ENCODE measurements around the gene STON2.
"Not testable (repeated sequence)": the region's sequence is repeated elsewhere in the genome, so short reads cannot be mapped to it uniquely, and the experiment has no call there.

The STON2 gene

DNA sequence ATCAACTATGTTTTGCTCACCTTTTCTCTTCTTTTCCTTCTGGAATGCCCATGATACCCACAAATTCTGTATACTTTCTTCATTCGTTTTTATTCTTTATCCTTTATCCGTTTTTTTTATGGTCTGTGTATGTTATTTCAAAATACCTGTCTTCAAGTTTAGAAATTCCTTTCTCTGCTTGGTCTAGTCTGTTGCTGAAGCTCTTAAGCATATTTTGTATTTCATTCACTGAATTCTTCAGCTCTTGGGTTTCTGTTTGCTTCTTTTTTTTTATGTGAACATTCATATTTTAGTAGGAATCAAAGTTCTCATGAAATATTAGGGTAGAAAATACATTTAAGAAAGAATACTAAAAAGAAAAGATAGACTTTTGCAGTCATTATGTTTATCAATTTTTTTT lies 156.6 kb downstream of the STON2 start:
- Histone ChIP-seq H3K9ac (ENCODE audit: low read length) (no peak overlapping the region), H3K9me3 (ENCODE audit: insufficient read depth, low read length) (no peaks in the 10 kb centered on the region; the same call in 1 of the 2 replicates), H3K27me3 (ENCODE audit: low read length) (no peaks in the 10 kb centered on the region), H4K20me1 (ENCODE audit: low read depth, low read length) (no peaks in the 10 kb centered on the region), H3K4me3 (ENCODE audit: insufficient read depth, low read length, poor library complexity, severe bottlenecking) (no peak overlapping the region), H3K9me2 (replicated peaks; ENCODE audit: insufficient read depth, low read length) (no peaks in the 10 kb centered on the region), H3K4me2 (ENCODE audit: low read depth, low read length, poor library complexity, severe bottlenecking) (no peak overlapping the region), H3K27ac (ENCODE audit: low read depth, low read length) (no peak overlapping the region), H3K79me2 (ENCODE audit: insufficient read depth, low read length) (no peaks in the 10 kb centered on the region), H2AFZ (ENCODE audit: low read depth, low read length, severe bottlenecking) (no peak overlapping the region), H3K36me3 (ENCODE audit: low read length) (no peaks in the 10 kb centered on the region), H3F3A (ENCODE audit: insufficient read depth) (no peaks in the 10 kb centered on the region)
- no peak for TF ChIP-seq EZH2phosphoT487 (conservative IDR thresholded peaks at IDR 0.05; ENCODE audit: low read length)
- TF ChIP-seq, protein P1, sequence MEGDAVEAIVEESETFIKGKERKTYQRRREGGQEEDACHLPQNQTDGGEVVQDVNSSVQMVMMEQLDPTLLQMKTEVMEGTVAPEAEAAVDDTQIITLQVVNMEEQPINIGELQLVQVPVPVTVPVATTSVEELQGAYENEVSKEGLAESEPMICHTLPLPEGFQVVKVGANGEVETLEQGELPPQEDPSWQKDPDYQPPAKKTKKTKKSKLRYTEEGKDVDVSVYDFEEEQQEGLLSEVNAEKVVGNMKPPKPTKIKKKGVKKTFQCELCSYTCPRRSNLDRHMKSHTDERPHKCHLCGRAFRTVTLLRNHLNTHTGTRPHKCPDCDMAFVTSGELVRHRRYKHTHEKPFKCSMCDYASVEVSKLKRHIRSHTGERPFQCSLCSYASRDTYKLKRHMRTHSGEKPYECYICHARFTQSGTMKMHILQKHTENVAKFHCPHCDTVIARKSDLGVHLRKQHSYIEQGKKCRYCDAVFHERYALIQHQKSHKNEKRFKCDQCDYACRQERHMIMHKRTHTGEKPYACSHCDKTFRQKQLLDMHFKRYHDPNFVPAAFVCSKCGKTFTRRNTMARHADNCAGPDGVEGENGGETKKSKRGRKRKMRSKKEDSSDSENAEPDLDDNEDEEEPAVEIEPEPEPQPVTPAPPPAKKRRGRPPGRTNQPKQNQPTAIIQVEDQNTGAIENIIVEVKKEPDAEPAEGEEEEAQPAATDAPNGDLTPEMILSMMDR (IDR thresholded peaks at IDR 0.05; ENCODE audit: insufficient read depth, low read length, poor library complexity, severe bottlenecking), result no peak

DNA sequence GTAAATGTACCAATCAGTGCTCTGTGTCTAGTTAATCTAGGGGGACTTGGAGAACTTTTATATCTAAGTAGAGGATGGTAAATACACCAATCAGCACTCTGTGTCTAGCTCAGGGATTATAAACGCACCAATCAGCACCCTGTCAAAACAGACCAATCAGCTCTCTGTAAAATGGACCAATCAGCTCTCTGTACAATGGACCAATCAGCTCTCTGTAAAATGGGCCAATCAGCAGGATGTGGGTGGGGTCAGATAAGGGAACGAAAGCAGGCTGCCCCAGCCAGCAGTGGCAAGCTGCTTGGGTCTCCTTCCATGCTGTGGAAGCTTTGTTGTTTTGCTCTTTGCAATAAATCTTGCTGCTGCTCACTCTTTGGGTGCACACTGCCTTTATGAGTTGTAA lies 163.3 kb downstream of the STON2 start:
- not testable (repeated sequence) for H3K9ac ChIP-seq (ENCODE audit: low read length); H3K36me3 ChIP-seq (ENCODE audit: low read length); H3K4me3 ChIP-seq (ENCODE audit: insufficient read depth, low read length, poor library complexity, severe bottlenecking); H2AFZ ChIP-seq (ENCODE audit: low read depth, low read length, severe bottlenecking); H3K9me3 ChIP-seq (ENCODE audit: insufficient read depth, low read length); H3K27ac ChIP-seq (ENCODE audit: low read depth, low read length); H3K4me2 ChIP-seq (ENCODE audit: low read depth, low read length, poor library complexity, severe bottlenecking); H4K20me1 ChIP-seq (ENCODE audit: low read depth, low read length); H3K27me3 ChIP-seq (ENCODE audit: low read length); H3K79me2 ChIP-seq (ENCODE audit: insufficient read depth, low read length); H3F3A ChIP-seq (ENCODE audit: insufficient read depth); H3K9me2 ChIP-seq (replicated peaks; ENCODE audit: insufficient read depth, low read length)

DNA sequence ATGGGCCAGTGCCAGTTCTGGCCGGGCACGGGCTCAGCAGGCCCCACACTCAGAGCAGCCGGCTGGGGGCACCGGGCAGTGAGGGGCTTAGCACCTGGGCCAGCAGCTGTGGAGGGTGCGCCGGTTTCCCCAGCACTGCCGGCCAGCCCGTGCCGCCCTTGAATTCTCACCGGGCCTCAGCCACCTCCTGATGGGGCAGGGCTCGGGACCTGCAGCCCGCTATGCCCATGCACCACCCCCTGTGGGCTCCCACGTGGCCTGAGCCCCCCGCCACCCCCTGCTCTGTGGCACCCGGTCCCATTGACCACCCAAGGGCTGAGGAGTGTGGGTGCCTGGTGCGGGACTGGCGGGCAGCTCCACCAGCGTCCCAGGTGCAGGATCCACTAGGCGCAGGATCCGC lies 164.0 kb downstream of the STON2 start:
- no peaks in the 10 kb centered on the region for H3K9me2 ChIP-seq (replicated peaks; ENCODE audit: insufficient read depth, low read length)
- H3K4me3 ChIP-seq (ENCODE audit: insufficient read depth, low read length, poor library complexity, severe bottlenecking), result no peak overlapping the region
- H3K9me3 ChIP-seq (ENCODE audit: insufficient read depth, low read length), result no peaks in the 10 kb centered on the region
- H3F3A ChIP-seq (ENCODE audit: insufficient read depth), result no peaks in the 10 kb centered on the region
- H2AFZ ChIP-seq (ENCODE audit: low read depth, low read length, severe bottlenecking), result no peak overlapping the region
- H3K36me3 ChIP-seq (ENCODE audit: low read length), result no peaks in the 10 kb centered on the region
- H3K9ac ChIP-seq (ENCODE audit: low read length), result no peak overlapping the region
- no peaks in the 10 kb centered on the region for H4K20me1 ChIP-seq (ENCODE audit: low read depth, low read length)
- no peaks in the 10 kb centered on the region for H3K79me2 ChIP-seq (ENCODE audit: insufficient read depth, low read length)
- TF ChIP-seq EZH2phosphoT487 (conservative IDR thresholded peaks at IDR 0.05; ENCODE audit: low read length), result no peak
- TF ChIP-seq, protein P1 (IDR thresholded peaks at IDR 0.05; ENCODE audit: insufficient read depth, low read length, poor library complexity, severe bottlenecking), result no peak
- no peaks in the 10 kb centered on the region for H3K27me3 ChIP-seq (ENCODE audit: low read length)
- H3K27ac ChIP-seq (ENCODE audit: low read depth, low read length), result no peak overlapping the region
- no peak overlapping the region for H3K4me2 ChIP-seq (ENCODE audit: low read depth, low read length, poor library complexity, severe bottlenecking)

DNA sequence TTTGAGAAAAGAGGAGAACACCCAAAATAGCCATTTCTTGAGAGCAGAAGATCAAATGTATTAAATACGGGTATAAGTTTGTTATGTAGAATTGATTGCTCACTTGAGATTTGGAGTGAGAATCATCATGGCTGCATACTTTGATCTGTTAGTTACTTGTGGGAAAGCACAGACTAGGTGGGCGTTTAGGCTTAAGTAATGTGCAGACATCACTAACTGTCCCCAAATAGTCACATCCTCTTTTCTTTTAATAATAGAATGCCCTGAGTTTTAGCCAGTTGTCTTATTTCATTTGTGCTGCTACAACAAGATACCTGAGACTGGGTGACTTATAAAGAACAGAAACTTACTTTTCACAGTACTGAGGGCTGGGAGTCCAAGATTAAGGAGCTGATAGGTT lies 165.0 kb downstream of the STON2 start:
- Histone ChIP-seq H3K79me2 (ENCODE audit: insufficient read depth, low read length) (no peaks in the 10 kb centered on the region), H3K9ac (ENCODE audit: low read length) (no peak overlapping the region), H3K36me3 (ENCODE audit: low read length) (no peaks in the 10 kb centered on the region), H3K4me3 (ENCODE audit: insufficient read depth, low read length, poor library complexity, severe bottlenecking) (no peak overlapping the region), H4K20me1 (ENCODE audit: low read depth, low read length) (no peaks in the 10 kb centered on the region), H3K4me2 (ENCODE audit: low read depth, low read length, poor library complexity, severe bottlenecking) (no peak overlapping the region), H2AFZ (ENCODE audit: low read depth, low read length, severe bottlenecking) (no peak overlapping the region), H3K9me2 (replicated peaks; ENCODE audit: insufficient read depth, low read length) (no peaks in the 10 kb centered on the region), H3F3A (ENCODE audit: insufficient read depth) (no peaks in the 10 kb centered on the region), H3K27me3 (ENCODE audit: low read length) (no peaks in the 10 kb centered on the region), H3K9me3 (ENCODE audit: insufficient read depth, low read length) (no peaks in the 10 kb centered on the region), H3K27ac (ENCODE audit: low read depth, low read length) (no peak overlapping the region)
- TF ChIP-seq, protein P1 (IDR thresholded peaks at IDR 0.05; ENCODE audit: insufficient read depth, low read length, poor library complexity, severe bottlenecking), result no peak
- TF ChIP-seq EZH2phosphoT487 (conservative IDR thresholded peaks at IDR 0.05; ENCODE audit: low read length), result no peak
